D341Med (cell line): Measurements from ENCODE around the gene SLC35G1.
A peak's percentile ranks its signal among the peaks of the same experiment; 100 is the strongest.

ENCODE experiments used
- DNase-seq: peaks from one replicate; pipeline ENCODE4 v3.0.0; 2012; ENCODE audit warnings: low spot score

The SLC35G1 gene, protein sequence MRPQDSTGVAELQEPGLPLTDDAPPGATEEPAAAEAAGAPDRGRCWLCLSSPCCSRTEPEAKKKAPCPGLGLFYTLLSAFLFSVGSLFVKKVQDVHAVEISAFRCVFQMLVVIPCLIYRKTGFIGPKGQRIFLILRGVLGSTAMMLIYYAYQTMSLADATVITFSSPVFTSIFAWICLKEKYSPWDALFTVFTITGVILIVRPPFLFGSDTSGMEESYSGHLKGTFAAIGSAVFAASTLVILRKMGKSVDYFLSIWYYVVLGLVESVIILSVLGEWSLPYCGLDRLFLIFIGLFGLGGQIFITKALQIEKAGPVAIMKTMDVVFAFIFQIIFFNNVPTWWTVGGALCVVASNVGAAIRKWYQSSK

DNA sequence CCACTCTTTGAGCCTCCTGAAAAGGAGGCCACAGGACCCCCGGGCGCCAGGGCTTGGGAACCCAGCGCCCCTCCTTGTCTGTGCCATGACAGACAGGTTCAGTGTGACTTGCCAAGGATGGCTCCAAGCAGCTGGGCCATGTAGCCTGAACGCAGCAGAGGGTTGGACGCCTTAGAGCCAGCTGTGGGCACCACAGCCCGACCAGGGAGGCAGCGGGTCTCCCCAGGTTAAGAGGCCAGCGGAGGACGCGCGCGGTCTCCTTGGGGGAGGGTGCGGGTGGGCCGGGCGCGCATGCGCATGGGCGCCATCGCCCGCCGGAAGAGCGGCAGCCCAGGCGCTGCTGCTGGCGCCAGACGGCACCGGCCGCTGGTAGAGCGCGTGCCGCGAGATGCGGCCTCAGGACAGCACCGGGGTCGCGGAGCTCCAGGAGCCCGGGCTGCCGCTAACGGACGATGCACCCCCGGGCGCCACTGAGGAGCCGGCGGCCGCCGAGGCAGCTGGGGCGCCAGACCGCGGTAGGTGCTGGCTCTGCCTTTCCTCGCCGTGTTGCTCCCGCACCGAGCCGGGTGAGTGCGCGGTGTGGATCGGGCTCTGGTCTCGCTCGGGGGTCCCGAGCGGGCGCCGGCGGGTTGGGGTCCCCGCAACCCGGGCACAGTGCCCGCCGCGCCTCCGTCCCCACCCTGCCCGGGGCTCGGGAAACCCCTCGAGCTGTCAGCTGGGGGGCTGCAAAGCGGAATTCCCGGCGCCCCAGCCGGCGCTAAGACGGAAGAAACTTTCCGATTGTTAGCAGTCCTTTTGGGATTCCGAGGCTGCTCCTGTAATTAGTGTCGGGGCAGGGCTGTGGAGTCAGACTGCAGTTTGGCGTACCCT, at the start of gene SLC35G1:
Gene SLC35G1, plus strand, starts transcription at position 333 of the 870 bp plus-strand sequence. Its CDS starts 56 bp downstream, at position 389.
- DNase-seq, result peak; percentile 94

DNA sequence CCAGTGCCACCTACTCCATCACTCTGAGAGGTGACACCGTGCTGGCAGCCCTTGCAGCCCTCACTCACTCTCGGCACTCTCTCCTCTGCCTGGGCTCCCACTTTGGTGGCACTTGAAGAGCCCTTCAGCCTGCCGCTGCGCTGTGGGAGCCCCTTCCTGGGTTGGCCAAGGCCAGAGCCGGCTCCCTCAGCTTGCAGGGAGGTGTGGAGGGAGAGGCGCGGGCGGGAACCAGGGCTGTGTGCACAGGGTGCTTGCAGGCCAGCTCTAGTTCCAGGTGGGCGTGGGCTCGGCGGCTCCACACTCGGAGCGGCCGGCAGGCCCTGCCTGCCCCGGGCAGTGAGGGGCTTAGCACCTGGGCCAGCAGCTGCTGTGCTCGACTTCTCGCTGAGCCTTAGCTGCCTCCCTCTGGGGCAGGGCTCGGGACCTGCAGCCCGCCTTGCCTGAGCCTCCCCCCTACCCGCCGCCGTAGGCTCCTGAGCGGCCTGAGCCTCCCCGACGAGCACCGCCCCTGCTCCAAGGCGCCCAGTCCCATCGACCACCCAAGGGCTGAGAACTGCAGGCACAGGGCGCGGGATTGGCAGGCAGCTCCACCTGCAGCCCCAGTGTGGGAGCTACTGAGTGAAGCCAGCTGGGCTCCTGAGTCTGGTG, 48.7 kb upstream of the SLC35G1 start:
- no peak for DNase-seq

GRCh38 chr10:93849593-93849992, 44.2 kb upstream of the SLC35G1 start:
- DNase-seq, result no peak

DNA sequence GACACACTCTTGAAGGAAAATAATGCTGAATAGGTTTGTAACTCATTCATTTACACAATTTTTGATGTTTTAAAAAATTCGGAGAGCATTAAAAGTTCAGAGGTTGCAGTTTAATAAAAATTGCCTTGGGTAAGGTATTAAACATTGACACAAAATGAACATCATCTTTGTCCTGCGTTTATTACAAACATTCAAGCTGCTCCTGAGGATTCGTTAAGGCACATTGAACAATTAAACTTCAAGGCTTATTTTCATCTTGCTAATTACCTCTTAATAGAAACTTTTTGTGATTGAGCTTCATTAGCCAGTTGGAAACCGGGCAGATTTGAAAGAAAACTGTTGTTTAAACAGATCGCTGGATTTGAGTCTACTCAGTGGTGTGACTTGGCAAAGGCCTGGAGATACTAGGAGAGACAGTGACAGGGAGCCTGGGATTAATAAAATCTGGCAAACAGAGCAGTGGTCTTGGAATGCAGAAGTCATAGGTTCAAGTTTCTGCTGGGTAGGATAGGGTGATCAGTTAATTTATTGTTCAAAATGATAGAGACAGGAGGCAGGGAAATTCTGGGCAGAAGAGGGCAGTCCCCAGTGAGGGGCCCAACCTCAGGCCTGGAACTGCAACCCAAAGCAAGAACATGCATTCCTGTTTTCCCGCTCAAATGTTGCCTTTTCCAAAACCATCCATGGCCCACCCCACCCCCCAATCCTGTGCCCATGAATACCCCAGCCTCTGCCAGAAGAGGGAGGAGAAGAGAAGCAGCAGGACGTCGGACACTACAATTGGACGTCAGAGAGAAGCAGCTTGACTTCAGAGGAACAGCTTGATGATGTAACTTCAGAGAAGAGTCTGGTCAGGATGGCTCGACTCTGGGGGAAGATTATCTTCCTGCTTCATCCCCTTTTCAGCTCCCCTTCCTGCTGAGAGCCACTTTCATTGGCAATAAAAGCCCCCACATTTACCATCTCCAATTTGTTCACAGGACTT, 43.5 kb upstream of the SLC35G1 start:
- no peak for DNase-seq

DNA sequence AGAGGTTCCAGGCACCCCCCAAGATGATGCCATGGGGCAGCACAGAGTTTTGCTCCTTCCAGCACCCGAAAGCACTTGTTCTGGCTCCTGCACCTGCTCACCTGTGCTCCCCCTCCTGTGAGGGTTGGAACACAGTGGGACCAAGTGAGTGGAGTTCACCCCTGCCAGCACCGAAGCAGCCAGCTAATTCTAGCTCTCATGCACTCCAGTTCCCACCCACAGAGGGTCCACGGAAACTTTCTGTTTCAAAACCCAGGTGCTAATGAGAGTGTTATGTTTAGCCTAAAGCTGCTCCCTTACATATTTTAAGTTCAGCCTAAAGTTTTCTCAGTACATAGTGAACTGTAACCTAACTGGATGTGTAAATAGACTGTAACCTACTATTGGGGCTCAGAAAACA, 42.6 kb upstream of the SLC35G1 start:
- DNase-seq, result no peak

GRCh38 chr10:93852476-93853095, 41.2 kb upstream of the SLC35G1 start:
- no peak for DNase-seq

DNA sequence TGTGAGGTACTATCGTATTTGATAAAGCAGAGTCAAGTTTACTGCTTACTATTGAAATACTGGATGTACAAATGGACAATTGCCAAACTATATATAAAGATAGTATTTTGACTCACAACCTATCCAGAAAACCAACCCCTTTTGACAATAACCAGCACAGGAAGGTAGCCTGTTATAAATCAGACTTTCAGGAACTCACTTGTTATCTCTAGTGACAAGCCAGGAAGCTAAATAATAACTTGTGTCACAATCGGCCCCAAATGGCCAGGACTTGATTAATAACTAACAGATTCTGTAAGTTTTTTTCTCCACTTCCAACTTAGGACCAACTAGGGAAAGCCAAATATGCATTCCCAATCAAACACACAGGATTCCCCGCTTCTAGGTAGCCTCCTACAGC, 38.8 kb upstream of the SLC35G1 start:
- no peak for DNase-seq

- no peak for DNase-seq
Measured at GRCh38 chr10:93856349-93857145, 37.2 kb upstream of the SLC35G1 start.

DNA sequence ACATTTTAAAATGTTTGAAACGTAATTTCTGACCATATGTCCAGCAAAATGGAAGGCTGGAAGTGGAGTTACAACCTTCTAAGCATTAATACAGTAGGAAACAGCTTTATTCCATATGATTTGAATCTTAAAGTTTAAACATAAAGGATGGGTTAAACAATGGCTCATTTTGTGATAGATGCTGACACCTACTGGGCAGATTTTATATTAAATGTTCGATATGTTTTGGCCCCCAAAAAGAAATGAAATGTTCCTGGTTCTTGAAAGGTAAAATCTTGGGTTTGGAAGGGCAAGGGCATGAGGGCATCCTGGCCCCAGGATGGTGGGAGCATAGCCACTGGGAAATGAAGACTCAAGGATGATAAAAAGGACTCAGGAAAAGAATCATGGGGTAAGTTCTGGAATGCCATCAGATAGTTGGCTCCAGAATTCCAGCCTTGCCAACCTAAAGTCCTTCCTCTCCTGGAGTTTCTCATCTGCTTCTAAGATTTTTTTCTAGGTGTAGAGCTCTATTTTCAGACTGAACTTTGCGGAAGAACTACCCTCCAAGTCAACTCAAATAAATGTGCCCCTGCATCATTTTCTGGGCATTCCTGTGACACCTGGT, 34.6 kb upstream of the SLC35G1 start:
- DNase-seq, result no peak

- DNase-seq, result no peak
Measured at GRCh38 chr10:93861825-93862224, 32.0 kb upstream of the SLC35G1 start.

DNA sequence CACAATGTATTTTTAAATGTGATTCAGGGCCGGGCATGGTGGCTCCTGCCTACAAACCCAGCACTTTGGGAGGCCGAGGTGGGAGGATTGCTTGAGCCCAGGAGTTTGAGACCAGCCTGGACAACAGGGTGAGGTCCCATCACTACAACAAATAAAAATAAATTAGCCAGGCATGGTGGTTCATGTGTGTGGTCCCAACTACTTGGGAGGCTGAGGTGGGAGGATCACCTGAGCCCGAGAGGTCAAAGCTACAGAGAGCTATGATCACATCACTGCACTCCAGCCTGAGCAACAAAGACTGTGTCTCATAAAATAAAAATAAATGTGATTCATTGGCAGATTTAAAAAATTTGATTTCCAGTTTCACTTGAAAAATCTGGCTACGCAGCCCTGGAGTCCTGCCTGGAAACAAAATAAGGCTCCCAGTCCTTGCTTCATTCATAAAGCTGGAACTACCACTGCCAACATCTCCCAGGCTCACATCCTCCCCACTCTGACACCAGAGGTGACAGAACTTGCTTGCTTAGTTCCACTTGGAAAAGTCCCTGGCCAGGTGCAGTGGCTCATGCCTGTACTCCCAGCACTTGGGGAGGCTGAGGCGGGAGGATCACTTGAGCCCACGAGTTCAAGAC, 27.9 kb upstream of the SLC35G1 start:
- no peak for DNase-seq

GRCh38 chr10:93867525-93867924, 26.3 kb upstream of the SLC35G1 start:
- no peak for DNase-seq

DNA sequence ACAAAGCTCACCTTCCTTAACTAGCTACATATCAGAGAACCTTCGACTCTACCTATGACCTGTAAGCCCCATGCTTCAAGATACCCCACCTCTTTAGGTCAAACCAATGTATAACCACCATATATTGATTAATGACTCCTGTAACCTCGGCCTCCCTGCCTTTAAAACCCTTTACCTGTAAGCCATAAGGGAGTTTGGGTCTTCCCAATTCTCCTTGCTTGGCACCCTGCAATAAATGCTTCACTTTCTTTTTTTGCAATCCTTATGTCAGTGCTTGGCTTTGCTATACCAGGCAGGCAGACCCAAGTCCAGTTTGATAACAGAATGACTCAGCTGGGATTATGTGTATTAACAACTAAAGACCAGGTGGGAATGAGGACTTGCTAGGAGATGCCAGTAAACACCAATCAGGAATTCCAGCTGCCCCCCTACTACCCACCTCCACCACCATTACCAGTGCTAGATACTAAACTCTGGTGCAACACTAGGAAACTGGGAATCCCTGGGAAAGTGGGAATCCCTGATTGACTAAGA, 22.0 kb upstream of the SLC35G1 start:
- no peak for DNase-seq

GRCh38 chr10:93872375-93873158, 21.2 kb upstream of the SLC35G1 start:
- peak; percentile 44 for DNase-seq

- DNase-seq, result no peak
Measured at GRCh38 chr10:93873420-93874115, 20.2 kb upstream of the SLC35G1 start.

GRCh38 chr10:93874309-93875031, 19.3 kb upstream of the SLC35G1 start:
- DNase-seq, result no peak

GRCh38 chr10:93875032-93875358, 18.8 kb upstream of the SLC35G1 start:
- no peak for DNase-seq
